ENCODE results near the gene AZU1. TPM values are rescaled to one million over a fixed set of nuclear protein-coding genes. Genes with fewer than 3 reads are reported as not detected.

AZU1 gene
- total and polyA plus RNA-seq, 4 donors = 0.08 to 20.2 (median 0.99) TPM

DNA sequence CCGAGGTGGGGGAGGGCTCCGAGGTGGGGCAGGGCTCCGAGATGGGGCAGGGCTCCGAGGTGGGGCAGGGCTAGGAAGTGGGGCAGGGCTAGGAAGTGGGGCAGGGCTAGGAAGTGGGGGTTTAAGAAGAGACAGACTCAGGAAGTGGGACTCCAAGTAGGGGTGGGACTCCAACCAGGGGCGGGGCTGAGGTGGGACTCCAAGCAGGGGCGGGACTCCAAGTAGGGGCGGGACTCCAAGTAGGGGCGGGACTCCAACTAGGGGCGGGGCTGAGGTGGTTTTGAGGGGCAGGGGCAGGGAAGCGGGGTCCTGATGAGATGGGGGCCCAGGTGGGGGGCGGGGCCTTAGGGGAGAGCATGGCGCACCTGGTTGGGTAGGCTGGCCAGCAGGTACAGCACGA, 45.4 kb downstream of the AZU1 start:
- H3K9me3 ChIP-seq (ENCODE audit: control insufficient read depth in 4 of 4, low read length in 3 of 4) = no peaks in the 10 kb centered on the region
- no peak for DNase-seq (ENCODE audit: low spot score)
- peaks cover 7 to 46% (median 11%) of the 10 kb centered on the region in 4 donors for H3K36me3 ChIP-seq (ENCODE audit: control insufficient read depth in 4 of 4, insufficient read depth in 3 of 4, low read depth in 1 of 4, low read length in 3 of 4)
- no peak overlapping the region for H3K9ac ChIP-seq (ENCODE audit: low read depth in 1 of 2, low read length in 2 of 2)
- TF ChIP-seq GABPA (IDR thresholded peaks at IDR 0.05 in 1 of 2, conservative IDR thresholded peaks at IDR 0.05 in 1 of 2) (no peak), HNF4A (conservative IDR thresholded peaks at IDR 0.05) (no peak)
- TF ChIP-seq, protein P1, sequence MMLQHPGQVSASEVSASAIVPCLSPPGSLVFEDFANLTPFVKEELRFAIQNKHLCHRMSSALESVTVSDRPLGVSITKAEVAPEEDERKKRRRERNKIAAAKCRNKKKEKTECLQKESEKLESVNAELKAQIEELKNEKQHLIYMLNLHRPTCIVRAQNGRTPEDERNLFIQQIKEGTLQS (IDR thresholded peaks at IDR 0.05) = no peak
- TF ChIP-seq, protein P2, sequence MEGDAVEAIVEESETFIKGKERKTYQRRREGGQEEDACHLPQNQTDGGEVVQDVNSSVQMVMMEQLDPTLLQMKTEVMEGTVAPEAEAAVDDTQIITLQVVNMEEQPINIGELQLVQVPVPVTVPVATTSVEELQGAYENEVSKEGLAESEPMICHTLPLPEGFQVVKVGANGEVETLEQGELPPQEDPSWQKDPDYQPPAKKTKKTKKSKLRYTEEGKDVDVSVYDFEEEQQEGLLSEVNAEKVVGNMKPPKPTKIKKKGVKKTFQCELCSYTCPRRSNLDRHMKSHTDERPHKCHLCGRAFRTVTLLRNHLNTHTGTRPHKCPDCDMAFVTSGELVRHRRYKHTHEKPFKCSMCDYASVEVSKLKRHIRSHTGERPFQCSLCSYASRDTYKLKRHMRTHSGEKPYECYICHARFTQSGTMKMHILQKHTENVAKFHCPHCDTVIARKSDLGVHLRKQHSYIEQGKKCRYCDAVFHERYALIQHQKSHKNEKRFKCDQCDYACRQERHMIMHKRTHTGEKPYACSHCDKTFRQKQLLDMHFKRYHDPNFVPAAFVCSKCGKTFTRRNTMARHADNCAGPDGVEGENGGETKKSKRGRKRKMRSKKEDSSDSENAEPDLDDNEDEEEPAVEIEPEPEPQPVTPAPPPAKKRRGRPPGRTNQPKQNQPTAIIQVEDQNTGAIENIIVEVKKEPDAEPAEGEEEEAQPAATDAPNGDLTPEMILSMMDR (IDR thresholded peaks at IDR 0.05; ENCODE audit: low read depth, low read length, missing input control) = no peak
- no peak overlapping the region for H3K4me3 ChIP-seq (ENCODE audit: low read depth in 1 of 3, low read length in 3 of 3)
- 88% methylated on average over 9 of the region's 13 CpGs for WGBS
- H3K27me3 ChIP-seq (ENCODE audit: control insufficient read depth in 4 of 4, insufficient read depth in 4 of 4, low read length in 3 of 4) = no peaks in the 10 kb centered on the region
- no peaks in the 10 kb centered on the region for H3K4me1 ChIP-seq (ENCODE audit: control insufficient read depth in 4 of 4, insufficient read depth in 4 of 4, low read length in 3 of 4)
- no peak overlapping the region for H3K27ac ChIP-seq (ENCODE audit: low read depth in 1 of 2, low read length in 2 of 2)

DNA sequence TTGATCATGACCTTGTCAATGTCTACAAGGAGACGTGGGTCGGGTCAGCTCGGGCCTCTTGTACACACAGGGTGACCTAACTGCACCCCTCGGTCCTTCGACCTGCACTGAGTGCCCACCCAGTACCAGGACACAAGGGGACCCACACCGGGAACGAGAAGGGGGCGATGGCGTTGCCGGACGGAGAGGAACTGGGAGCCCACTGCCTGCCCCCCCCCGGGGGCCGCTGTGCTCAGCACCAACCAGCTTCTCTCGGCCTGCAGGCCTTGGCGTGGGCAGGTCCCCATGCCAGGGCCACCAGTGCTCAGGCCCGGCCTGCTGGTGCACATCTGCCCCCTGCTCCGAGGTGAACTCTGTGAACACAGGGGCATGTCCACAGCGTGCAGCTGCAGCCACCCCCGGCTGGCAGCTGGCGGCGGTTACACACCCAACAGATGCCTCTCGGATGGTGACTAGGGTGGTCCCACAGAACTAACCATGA, 46.0 kb downstream of the AZU1 start:
- Histone ChIP-seq H3K4me1 (ENCODE audit: control insufficient read depth in 4 of 4, insufficient read depth in 4 of 4, low read length in 3 of 4) (no peaks in the 10 kb centered on the region), H3K27me3 (ENCODE audit: control insufficient read depth in 4 of 4, insufficient read depth in 4 of 4, low read length in 3 of 4) (no peaks in the 10 kb centered on the region), H3K9me3 (ENCODE audit: control insufficient read depth in 4 of 4, low read length in 3 of 4) (no peaks in the 10 kb centered on the region), H3K27ac (ENCODE audit: low read depth in 1 of 2, low read length in 2 of 2) (no peak overlapping the region), H3K4me3 (ENCODE audit: low read depth in 1 of 3, low read length in 3 of 3) (no peak overlapping the region), H3K36me3 (ENCODE audit: control insufficient read depth in 4 of 4, insufficient read depth in 3 of 4, low read depth in 1 of 4, low read length in 3 of 4) (peaks cover 7 to 41% (median 11%) of the 10 kb centered on the region in 4 donors), H3K9ac (ENCODE audit: low read depth in 1 of 2, low read length in 2 of 2) (no peak overlapping the region)
- DNase-seq (ENCODE audit: low spot score) = no peak
- no peak for TF ChIP-seq GABPA (IDR thresholded peaks at IDR 0.05 in 1 of 2, conservative IDR thresholded peaks at IDR 0.05 in 1 of 2)
- no peak for TF ChIP-seq HNF4A (conservative IDR thresholded peaks at IDR 0.05)
- TF ChIP-seq, protein P2 (IDR thresholded peaks at IDR 0.05; ENCODE audit: low read depth, low read length, missing input control) = no peak
- no peak for TF ChIP-seq JUND (IDR thresholded peaks at IDR 0.05)
- TF ChIP-seq RAD21 (IDR thresholded peaks at IDR 0.05) = no peak
- WGBS = 97% methylated on average over 22 of the region's 22 CpGs

DNA sequence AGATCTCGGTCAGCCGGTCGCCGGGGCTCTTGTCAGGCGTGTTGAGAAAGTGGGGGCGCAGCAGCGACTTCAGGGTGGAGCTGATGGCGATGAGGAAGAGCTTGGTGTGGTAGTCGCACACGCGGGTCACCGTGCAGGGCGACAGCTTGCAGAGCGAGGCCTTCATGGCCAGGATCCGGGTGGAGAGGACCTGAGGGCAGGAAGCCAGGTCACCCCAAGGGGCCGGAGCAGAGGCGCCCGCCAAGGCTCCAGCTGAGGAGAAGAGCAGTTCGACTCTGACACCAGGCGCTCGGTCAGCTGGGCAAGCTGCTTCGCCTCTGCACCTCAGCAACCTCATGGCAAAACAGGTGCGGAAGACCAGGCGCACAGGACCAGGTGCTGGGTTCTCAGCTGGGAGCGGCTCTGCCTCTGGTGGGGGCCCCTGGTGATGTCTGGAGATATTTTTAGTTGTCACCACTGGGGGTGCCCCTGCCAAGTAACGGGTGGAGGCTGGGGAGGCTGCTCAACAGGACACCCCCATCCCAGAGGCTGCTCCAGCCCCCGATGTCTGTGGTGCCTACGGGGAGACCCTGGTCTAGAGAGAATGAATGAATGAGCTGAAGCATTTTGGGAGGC, 47.7 kb downstream of the AZU1 start:
- H3K4me3 ChIP-seq (ENCODE audit: low read depth in 1 of 3, low read length in 3 of 3) = no peak overlapping the region
- no peaks in the 10 kb centered on the region for H3K9me3 ChIP-seq (ENCODE audit: control insufficient read depth in 4 of 4, low read length in 3 of 4)
- H3K4me1 ChIP-seq (ENCODE audit: control insufficient read depth in 4 of 4, insufficient read depth in 4 of 4, low read length in 3 of 4) = no peaks in the 10 kb centered on the region
- 98% methylated on average over 28 of the region's 28 CpGs for whole genome bisulfite sequencing
- DNase-seq (ENCODE audit: low spot score) = no peak
- H3K27ac ChIP-seq (ENCODE audit: low read depth in 1 of 2, low read length in 2 of 2) = no peak overlapping the region
- no peak overlapping the region for H3K9ac ChIP-seq (ENCODE audit: low read depth in 1 of 2, low read length in 2 of 2)
- H3K27me3 ChIP-seq (ENCODE audit: control insufficient read depth in 4 of 4, insufficient read depth in 4 of 4, low read length in 3 of 4) = no peaks in the 10 kb centered on the region
- peaks cover 8 to 38% (median 11%) of the 10 kb centered on the region in 4 donors for H3K36me3 ChIP-seq (ENCODE audit: control insufficient read depth in 4 of 4, insufficient read depth in 3 of 4, low read depth in 1 of 4, low read length in 3 of 4)
- TF ChIP-seq EGR1 (IDR thresholded peaks at IDR 0.05; ENCODE audit: low read depth in 2 of 2) (no peak), FOXA1 (IDR thresholded peaks at IDR 0.05) (no peak), YY1 (IDR thresholded peaks at IDR 0.05) (no peak), GABPA (IDR thresholded peaks at IDR 0.05 in 1 of 2, conservative IDR thresholded peaks at IDR 0.05 in 1 of 2) (no peak), FOXA2 (IDR thresholded peaks at IDR 0.05) (no peak), RAD21 (IDR thresholded peaks at IDR 0.05) (no peak), HNF4G (IDR thresholded peaks at IDR 0.05) (no peak), HNF4A (conservative IDR thresholded peaks at IDR 0.05) (no peak), RXRA (IDR thresholded peaks at IDR 0.05) (no peak), SP1 (IDR thresholded peaks at IDR 0.05) (no peak), TAF1 (conservative IDR thresholded peaks at IDR 0.05) (no peak)
- TF ChIP-seq, protein P3, sequence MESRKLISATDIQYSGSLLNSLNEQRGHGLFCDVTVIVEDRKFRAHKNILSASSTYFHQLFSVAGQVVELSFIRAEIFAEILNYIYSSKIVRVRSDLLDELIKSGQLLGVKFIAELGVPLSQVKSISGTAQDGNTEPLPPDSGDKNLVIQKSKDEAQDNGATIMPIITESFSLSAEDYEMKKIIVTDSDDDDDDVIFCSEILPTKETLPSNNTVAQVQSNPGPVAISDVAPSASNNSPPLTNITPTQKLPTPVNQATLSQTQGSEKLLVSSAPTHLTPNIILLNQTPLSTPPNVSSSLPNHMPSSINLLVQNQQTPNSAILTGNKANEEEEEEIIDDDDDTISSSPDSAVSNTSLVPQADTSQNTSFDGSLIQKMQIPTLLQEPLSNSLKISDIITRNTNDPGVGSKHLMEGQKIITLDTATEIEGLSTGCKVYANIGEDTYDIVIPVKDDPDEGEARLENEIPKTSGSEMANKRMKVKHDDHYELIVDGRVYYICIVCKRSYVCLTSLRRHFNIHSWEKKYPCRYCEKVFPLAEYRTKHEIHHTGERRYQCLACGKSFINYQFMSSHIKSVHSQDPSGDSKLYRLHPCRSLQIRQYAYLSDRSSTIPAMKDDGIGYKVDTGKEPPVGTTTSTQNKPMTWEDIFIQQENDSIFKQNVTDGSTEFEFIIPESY (IDR thresholded peaks at IDR 0.05) = no peak
- TF ChIP-seq, protein P4, sequence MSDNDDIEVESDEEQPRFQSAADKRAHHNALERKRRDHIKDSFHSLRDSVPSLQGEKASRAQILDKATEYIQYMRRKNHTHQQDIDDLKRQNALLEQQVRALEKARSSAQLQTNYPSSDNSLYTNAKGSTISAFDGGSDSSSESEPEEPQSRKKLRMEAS (IDR thresholded peaks at IDR 0.05) = no peak
- TF ChIP-seq, protein P5, sequence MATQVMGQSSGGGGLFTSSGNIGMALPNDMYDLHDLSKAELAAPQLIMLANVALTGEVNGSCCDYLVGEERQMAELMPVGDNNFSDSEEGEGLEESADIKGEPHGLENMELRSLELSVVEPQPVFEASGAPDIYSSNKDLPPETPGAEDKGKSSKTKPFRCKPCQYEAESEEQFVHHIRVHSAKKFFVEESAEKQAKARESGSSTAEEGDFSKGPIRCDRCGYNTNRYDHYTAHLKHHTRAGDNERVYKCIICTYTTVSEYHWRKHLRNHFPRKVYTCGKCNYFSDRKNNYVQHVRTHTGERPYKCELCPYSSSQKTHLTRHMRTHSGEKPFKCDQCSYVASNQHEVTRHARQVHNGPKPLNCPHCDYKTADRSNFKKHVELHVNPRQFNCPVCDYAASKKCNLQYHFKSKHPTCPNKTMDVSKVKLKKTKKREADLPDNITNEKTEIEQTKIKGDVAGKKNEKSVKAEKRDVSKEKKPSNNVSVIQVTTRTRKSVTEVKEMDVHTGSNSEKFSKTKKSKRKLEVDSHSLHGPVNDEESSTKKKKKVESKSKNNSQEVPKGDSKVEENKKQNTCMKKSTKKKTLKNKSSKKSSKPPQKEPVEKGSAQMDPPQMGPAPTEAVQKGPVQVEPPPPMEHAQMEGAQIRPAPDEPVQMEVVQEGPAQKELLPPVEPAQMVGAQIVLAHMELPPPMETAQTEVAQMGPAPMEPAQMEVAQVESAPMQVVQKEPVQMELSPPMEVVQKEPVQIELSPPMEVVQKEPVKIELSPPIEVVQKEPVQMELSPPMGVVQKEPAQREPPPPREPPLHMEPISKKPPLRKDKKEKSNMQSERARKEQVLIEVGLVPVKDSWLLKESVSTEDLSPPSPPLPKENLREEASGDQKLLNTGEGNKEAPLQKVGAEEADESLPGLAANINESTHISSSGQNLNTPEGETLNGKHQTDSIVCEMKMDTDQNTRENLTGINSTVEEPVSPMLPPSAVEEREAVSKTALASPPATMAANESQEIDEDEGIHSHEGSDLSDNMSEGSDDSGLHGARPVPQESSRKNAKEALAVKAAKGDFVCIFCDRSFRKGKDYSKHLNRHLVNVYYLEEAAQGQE (IDR thresholded peaks at IDR 0.05) = no peak

All from liver (tissue), 9 donors.